GM19324 (cell line): ENCODE measurements around the gene SHISA2.

Source experiments
- ATAC-seq: cut with Tn5 transposase; IDR thresholded peaks from one replicate; pipeline ENCODE4 v1.9.1; 2021; ENCODE audit warnings: mild to moderate bottlenecking, moderate library complexity; ENCODE audit not compliant: unreplicated experiment, low FRiP score

Gene SHISA2

DNA sequence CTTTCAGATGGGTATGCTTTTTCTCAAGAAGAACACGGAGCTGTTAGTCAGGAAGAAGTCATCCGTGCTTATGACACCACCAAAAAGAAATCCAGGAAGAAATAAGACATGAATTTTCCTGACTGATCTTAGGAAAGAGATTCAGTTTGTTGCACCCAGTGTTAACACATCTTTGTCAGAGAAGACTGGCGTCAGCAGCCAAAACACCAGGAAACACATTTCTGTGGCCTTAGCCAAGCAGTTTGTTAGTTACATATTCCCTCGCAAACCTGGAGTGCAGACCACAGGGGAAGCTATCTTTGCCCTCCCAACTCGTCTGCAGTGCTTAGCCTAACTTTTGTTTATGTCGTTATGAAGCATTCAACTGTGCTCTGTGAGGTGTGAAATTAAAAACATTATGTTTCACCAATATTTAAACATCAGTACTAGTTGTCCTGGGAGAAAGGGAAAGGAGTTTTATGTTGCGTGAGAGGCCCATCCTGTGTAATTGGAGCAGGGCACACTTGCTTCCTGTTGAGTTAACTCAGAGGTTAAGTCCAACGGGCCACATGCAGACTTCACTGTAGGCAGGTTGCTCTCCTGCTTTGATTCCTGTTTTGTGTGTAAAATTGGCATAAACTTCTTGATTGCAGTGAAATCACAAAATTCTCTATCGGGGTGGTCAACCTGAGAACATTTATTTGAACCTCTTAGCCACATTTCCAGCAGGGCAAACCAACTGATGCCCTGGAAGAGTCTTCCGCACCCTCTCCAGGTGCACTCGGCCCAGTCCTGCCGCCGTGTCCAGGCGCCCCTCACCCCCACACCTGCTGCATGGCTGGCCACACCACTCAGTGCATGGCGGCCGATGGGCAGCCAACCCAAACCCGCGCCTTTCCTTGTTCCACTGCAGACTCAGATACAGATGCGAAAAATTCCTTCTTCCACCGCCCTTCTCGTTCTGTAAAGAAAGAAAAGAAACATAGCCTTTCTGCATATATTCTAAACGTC, 31.6 kb downstream of the SHISA2 start:
- ATAC-seq, result no peak

DNA sequence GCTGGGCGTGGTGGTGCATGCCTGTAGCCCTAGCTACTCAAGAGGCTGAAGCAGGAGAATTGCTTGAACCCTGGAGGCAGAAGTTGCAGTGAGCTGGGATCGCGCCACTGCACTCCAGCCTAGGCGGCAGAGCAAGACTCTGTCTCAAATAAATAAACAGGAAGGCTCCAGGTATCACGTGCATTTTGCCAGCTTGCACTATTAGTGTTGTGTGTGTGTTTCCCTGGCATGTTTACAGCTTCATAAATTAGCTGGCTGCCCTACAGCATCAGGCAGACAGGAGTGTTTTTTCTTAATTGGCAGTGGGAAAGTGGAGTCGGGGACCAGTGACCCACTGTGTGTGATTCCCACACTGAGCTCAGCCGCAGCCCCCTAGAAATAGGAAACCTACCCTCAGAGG, 32.6 kb downstream of the SHISA2 start:
- ATAC-seq, result no peak

DNA sequence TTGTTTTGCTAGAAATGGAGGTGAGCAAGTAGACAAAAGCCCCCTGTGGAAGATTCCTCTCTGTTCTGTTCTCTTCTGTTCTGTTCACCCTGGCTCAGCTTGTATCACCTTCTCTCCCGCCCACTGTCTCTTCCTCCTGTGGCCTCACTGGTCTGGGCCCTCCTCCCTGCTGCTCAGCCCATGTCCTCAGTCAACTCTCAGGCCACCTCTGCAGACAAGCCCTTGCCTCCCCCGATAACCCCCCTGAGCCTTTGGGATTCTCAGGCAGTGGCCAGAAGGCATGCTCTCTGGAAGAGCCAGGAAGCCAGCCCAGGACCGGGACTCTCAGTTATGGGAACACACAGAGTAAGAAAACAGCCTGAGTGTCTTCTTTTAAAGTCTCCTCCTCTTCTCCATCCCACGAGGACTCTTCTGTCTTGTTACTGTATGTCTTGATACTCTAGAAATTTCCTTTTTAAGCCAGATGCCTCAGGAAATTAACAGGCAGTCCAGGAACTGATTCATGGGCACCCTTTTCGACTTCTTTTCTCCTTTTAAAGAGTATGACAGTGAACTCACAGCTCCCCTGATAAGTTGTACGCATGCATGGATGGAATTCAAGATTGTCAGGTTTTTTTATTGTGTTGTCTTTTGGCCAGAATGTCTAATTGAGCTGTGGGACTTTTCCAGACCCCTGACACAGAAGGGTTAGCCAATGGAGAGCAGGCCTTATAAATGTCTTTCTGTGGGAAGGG, 33.7 kb downstream of the SHISA2 start:
- ATAC-seq, result no peak

DNA sequence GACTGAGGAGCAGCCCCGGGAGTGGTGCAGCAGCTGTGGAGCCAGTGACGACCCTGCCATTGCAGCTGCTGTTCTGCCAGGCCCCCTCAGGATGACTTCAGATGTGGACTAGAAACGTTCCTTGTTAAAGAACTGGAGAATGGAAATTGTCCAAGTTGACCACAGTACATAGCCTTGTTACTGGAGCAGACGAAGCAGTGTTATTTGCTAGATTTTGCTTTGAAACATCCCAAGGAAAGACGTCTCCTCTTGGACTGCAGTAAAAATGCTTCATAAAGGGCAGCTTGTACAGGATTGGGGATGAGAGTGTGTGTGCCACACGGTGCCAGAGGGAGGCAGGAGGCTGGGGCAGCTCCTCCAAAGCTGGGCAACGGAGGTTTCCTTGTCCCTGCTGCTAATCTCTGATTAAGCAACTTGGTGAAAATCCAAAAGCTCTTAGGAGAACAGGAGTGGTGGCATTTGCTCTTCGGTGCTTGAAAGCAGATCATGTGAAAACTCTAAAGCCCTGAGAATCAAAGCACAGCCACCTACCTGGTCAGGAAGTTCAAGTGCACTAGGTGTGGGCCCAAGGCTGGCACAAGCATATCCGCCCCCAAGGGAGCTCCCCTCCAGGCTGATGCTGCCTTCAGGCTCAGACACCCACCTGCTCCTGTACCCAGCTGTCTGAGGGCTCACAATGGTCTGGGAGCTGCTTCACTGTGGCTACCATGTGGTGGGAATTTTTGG, 34.5 kb downstream of the SHISA2 start:
- ATAC-seq, result no peak

DNA sequence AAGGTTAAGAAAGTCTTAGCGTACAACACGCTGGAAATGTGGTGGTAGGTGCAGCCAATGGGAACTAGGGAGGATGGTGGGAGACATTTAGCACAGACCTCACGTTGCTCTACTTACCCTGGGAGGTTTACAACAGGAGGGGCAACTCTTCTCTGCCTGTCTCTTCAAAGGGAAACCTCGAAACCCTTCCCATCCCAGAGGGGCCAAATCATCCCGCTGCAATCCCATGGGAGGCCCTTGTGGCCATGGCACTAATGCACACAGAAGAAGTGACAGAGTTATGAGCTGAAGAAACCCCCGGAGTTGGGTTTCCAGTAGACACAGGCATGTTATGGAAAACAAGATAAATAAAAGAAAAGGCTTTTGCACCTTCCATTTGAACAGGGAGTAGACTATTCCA, 35.6 kb downstream of the SHISA2 start:
- ATAC-seq, result no peak

DNA sequence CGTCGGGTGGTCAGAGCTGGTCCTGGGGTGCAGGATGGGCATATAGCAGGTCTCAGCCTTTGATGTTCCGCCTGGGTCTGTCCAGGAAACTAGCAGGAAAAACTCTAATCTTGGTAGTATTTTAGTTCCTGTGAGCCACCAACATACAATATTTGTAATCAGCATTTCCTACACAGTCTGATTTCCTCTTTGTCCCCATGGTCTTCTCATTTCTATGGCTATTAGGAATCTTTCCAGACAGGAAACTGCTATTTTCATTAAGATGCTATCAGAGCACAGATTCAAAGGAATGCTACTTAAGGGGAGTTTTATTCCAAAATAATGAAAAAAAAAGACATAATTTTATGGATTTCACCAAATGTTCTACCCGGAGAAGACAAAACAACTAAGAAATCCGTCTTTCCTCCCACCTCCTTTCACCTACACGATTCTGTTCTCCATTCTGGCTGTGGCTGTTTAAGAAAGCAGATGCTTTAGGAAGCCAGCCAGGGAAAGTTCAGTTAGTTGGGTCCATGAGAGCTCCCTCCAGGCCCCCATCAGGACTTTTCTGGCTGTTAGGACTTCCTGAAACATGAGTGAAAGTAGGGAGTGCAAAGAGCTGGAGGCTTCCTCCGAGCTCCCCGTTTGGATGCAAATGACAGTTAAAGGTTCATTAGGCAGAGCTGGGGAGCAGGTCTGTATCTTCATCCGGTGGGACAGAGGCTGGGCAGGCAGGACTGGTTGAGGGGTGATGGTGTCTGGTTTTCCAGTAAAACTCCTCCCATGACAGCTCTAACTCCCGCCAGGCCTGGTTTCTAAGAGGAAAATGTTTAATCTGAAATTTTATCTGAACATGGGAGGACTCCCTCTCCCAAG, 36.3 kb downstream of the SHISA2 start:
- no peak for ATAC-seq

DNA sequence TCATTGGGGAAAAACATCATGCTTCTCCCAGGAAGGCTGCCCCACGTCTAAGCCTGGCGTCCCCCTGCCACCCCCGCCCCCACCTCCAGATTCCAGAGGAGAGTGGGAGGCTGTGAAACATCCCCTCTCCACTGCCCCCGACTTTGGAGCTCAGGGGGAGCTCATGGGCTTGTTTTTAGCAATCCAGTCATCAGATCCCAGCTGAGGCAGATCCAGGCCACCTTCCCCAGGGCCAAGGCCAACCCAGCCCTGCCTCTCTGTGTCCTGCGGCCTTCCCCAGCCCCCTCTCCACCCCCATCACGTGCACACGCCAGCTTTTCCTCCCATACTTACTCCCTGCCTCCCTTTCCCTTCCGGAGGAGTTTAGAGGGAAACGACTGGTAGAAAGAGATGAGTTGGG, 38.8 kb downstream of the SHISA2 start:
- no peak for ATAC-seq

DNA sequence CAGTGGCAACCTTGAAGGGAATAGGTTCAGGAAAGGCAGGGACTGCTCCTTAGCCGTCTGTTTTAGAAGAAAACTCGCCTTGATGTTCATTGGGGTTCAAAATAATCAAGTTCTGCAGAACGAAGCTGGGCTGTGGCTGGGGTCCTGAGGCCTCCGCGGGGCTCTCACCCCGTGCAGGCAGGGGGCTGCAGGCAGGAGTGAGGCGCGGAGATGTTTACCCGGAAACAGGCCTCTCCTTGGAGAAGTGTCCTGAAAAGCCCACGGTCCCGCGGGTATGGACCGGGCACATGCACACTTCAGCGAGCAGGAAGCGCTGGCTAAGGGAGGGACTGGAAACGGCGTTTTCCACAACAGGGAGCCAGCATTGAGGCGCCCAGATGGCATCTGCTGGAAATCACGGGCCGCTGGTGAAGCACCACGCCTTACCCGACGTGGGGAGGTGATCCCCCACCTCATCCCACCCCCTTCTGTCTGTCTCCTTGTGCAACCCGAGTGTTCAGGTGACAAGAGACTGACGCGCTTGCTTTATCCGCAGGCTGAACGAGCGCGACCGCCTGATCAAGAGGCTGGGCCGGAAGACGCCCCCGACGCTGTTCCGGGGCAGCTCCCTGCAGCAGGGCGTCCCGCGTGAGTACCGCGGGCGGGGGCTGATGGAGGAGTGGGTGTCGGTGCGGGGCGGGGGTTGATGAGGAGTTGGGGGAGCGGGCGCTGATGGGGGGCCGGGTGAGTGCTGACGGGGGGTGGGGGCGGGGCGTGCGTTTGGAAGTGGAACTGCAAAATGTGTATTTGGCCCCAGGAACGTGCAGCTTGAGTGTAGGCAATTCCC, 39.6 kb downstream of the SHISA2 start:
- no peak for ATAC-seq

DNA sequence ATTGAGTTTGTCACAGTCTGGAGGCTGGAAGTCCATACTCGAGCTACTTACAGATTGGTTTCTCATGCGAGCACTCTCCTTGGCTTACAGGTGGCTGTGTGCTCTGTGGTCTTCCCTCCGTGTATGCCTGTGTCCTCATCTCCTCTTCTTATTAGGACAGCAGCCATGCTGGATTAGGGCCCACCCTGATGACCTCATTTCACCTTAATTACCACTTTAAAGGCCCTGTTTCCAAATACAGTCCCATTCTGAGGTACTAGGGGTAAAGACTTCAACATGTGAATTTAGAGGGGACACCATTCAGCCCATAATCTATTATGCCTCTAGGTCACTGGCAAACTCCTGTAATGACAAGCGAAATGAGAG, 40.6 kb downstream of the SHISA2 start:
- no peak for ATAC-seq

DNA sequence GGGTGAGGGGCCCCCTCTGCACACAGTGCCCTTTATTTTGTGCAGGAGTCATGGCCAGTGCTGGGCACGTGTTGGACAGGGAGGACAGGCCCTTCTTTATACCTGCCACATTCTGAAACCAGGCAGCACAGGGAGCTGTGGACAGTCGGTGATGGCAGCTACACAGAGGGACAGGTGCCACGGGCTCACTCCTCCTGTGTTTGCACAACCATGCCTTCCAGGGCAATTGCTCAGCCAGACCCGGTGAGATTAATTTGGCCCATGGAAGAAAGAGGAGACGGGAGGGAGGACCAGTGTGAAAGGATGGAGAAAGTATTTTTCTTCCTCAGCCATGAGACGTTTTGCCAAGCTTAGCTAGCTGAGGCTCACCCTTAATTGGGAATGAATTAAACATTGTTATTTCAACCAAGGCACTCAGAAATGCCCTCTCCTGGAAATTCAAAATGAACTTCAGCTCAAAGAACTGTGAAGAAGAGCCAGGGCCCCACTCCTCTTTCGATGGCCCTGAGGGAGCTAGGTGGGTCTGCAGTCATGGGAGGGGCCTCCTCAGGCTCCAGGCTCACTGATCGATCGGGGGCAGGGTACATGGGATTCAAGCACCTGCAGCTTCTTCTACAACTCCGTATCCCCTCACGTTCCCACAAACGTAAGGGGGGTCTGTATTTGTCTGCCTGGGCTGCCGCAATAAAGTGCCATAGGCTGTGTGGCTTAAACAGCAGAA, 41.2 kb downstream of the SHISA2 start:
- ATAC-seq, result no peak

DNA sequence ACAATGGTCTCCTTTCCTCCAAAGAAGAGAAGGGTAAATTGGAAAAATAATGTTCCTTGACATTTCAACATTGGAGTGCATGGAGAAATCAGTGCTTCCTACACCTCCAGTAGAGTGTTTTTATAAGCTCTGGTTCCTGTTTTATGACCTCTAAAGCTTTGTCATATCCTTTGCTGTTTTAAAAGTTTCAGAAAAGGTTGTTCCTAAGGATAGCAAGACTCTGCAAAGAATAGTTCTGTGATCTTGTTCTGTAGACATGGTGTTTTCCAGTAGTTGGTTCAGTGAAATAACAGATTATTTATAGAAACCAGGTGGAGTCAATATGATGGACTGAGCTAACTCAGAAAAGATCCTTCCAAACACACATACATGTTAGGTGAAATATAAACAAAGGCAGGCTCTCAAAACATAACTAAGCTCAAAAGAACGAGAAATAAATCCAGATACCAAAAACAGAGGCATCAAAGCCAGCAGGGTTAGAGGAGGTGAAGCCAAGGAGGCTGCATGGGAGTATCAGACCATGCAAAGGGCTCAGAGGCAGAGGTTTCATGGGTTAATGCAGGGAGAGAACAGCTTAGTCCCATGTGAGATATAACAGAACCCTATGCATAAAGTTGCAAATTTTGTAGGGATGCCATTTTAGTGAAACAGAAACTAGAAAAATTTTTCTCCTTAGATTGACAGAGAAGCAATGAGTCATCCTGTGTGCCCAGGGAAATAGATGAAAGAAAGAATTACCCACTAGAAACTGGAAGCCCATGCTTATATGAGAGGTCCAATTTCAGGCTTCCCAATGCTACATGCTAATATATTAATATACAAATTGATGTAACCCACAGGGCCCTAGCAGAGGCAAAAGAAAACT, 44.3 kb downstream of the SHISA2 start:
- no peak for ATAC-seq
